OCI-LY3 (cell line): ENCODE measurements around the gene LPCAT1.

Experiments used
- EZH2phosphoT487 ChIP-seq: fragments of 200-600 bp; shearing (Covaris generic); IDR thresholded peaks from 2 replicates; pipeline ENCODE4 v1.6.1; 2018; ENCODE audit warnings: antibody characterized with exemption, mixed run types, low read depth
- TF ChIP-seq, protein P1 (sequence below): fragments of 200-600, 300-600 bp; sonication (generic); IDR thresholded peaks from 2 replicates; pipeline ENCODE4 v1.5.1; 2014; ENCODE audit warnings: antibody characterized with exemption, low read length, low read depth

DNA sequence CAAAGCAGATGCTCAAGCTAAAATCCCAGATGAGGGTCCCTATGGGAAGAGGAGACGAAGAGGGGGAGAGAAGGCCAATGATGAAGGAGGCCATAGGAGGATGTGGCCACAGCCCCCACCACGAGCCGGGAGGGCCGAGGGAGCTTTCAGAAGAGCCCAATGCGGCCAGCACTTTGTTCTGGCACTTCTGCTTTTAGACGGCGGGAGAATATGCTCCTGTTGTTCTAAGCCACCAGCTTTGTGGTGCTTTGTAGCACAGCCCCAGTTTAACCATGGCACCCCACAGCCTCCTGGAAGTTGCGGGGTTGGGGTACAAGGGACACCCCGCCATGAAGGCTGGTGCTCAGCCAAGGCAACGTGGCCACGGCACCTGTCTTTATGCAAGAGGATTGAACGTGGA is 33.4 kb downstream of the LPCAT1 start:
- TF ChIP-seq, protein P1, sequence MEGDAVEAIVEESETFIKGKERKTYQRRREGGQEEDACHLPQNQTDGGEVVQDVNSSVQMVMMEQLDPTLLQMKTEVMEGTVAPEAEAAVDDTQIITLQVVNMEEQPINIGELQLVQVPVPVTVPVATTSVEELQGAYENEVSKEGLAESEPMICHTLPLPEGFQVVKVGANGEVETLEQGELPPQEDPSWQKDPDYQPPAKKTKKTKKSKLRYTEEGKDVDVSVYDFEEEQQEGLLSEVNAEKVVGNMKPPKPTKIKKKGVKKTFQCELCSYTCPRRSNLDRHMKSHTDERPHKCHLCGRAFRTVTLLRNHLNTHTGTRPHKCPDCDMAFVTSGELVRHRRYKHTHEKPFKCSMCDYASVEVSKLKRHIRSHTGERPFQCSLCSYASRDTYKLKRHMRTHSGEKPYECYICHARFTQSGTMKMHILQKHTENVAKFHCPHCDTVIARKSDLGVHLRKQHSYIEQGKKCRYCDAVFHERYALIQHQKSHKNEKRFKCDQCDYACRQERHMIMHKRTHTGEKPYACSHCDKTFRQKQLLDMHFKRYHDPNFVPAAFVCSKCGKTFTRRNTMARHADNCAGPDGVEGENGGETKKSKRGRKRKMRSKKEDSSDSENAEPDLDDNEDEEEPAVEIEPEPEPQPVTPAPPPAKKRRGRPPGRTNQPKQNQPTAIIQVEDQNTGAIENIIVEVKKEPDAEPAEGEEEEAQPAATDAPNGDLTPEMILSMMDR, result no peak
- TF ChIP-seq EZH2phosphoT487, result no peak
